ENCODE data around the gene MYCBPAP. TPM values are rescaled to one million over a fixed set of nuclear protein-coding genes. Genes with fewer than 3 reads are reported as not detected.

MYCBPAP gene
- total RNA-seq, 4 donors from 2014 or later = 0.78 to 3.2 (median 1.6) TPM

DNA sequence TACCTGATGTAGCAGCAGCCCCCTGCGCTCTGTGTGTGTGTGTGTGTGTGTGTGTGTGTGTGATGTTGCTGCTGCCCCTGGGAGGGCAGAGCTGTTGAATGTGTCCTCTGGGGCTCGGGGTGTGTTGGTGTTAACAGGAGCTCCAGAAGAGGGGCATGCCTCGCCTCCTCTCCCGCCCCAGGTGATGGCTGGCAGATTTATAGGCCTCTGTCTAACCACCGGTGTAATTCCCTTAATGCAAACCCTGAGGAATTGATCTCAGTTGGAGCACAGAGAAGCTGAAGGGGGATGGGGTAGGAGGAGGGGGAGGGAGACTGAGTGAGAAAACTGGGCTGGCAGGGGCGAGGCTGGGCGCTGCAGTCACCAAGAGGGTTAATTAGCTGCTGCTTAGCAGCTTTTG, 62.3 kb downstream of the MYCBPAP start:
- intact Hi-C loops (cut with DNase I) = no loop called here
- WGBS, 2 donors = 83 to 87% methylated on average over 6 to 7 of the region's 7 CpGs

DNA sequence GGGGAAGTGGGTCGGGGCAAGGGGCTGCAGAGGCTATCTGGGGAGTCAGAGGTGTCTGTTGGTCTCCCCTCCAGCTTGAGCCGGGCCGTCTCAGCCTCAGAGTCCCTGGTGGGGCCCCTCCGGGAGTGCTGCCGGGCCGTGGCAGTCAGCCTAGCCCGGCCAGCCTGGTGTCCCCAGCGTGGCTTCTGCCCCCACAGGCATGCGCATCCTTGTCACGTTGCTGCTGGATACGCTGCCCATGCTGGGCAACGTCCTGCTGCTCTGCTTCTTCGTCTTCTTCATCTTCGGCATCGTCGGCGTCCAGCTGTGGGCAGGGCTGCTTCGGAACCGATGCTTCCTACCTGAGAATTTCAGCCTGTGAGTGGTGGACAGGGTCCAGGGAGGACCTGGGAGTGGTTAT, 63.4 kb downstream of the MYCBPAP start:
- Histone ChIP-seq H3K27ac (no peak overlapping the region), H3K4me1 (no peaks in the 10 kb centered on the region), H3K36me3 (no peaks in the 10 kb centered on the region), H3K27me3 (no peaks in the 10 kb centered on the region), H3K4me3 (replicated peaks in 1 of 3) (no peak overlapping the region), H3K9me3 (no peaks in the 10 kb centered on the region)
- WGBS, 2 donors = 88 to 93% methylated on average over 18 to 19 of the region's 19 CpGs
- intact Hi-C loops (cut with DNase I) = no loop called here
- TF ChIP-seq POLR2A (IDR thresholded peaks at IDR 0.05) = no peak
- TF ChIP-seq, protein P1, sequence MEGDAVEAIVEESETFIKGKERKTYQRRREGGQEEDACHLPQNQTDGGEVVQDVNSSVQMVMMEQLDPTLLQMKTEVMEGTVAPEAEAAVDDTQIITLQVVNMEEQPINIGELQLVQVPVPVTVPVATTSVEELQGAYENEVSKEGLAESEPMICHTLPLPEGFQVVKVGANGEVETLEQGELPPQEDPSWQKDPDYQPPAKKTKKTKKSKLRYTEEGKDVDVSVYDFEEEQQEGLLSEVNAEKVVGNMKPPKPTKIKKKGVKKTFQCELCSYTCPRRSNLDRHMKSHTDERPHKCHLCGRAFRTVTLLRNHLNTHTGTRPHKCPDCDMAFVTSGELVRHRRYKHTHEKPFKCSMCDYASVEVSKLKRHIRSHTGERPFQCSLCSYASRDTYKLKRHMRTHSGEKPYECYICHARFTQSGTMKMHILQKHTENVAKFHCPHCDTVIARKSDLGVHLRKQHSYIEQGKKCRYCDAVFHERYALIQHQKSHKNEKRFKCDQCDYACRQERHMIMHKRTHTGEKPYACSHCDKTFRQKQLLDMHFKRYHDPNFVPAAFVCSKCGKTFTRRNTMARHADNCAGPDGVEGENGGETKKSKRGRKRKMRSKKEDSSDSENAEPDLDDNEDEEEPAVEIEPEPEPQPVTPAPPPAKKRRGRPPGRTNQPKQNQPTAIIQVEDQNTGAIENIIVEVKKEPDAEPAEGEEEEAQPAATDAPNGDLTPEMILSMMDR (IDR thresholded peaks at IDR 0.05) = no peak
- no peak for DNase-seq

More for the DNA sequence above, 62.3 kb downstream of the MYCBPAP start:
- H3K27me3 ChIP-seq = no peaks in the 10 kb centered on the region
- no peak overlapping the region for H3K4me3 ChIP-seq (replicated peaks in 1 of 3)
- H3K4me1 ChIP-seq = no peaks in the 10 kb centered on the region
- TF ChIP-seq, protein P1 (IDR thresholded peaks at IDR 0.05) = no peak
- TF ChIP-seq POLR2A (IDR thresholded peaks at IDR 0.05) = no peak
- no peaks in the 10 kb centered on the region for H3K36me3 ChIP-seq
- no peaks in the 10 kb centered on the region for H3K9me3 ChIP-seq
- no peak overlapping the region for H3K27ac ChIP-seq
- no peak for DNase-seq

DNA sequence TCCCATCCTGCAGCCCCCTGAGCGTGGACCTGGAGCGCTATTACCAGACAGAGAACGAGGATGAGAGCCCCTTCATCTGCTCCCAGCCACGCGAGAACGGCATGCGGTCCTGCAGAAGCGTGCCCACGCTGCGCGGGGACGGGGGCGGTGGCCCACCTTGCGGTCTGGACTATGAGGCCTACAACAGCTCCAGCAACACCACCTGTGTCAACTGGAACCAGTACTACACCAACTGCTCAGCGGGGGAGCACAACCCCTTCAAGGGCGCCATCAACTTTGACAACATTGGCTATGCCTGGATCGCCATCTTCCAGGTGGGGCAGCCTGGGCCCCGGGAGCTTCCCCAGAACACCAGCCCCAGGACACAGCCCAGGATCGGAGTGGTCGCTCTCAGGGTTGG, 64.3 kb downstream of the MYCBPAP start:
- DNase-seq = no peak
- H3K36me3 ChIP-seq = no peaks in the 10 kb centered on the region
- WGBS, 2 donors = 98 to 99% methylated on average over 16 to 19 of the region's 20 CpGs
- H3K27me3 ChIP-seq = no peaks in the 10 kb centered on the region
- no peak for TF ChIP-seq POLR2A (IDR thresholded peaks at IDR 0.05)
- TF ChIP-seq, protein P1 (IDR thresholded peaks at IDR 0.05) = no peak
- no peaks in the 10 kb centered on the region for H3K4me1 ChIP-seq
- H3K27ac ChIP-seq = no peak overlapping the region
- intact Hi-C loops (cut with DNase I) = no loop called here
- no peaks in the 10 kb centered on the region for H3K9me3 ChIP-seq
- H3K4me3 ChIP-seq (replicated peaks in 1 of 3) = no peak overlapping the region

- intact Hi-C loops (cut with DNase I) = no loop called here
- 87 to 90% methylated on average over 12 of the region's 12 CpGs for WGBS, 2 donors
- no peak for TF ChIP-seq POLR2A (IDR thresholded peaks at IDR 0.05)
- TF ChIP-seq, protein P1 (IDR thresholded peaks at IDR 0.05) = no peak
Observed at GRCh38 chr17:50573866-50574611, 65.8 kb downstream of the MYCBPAP start.

DNA sequence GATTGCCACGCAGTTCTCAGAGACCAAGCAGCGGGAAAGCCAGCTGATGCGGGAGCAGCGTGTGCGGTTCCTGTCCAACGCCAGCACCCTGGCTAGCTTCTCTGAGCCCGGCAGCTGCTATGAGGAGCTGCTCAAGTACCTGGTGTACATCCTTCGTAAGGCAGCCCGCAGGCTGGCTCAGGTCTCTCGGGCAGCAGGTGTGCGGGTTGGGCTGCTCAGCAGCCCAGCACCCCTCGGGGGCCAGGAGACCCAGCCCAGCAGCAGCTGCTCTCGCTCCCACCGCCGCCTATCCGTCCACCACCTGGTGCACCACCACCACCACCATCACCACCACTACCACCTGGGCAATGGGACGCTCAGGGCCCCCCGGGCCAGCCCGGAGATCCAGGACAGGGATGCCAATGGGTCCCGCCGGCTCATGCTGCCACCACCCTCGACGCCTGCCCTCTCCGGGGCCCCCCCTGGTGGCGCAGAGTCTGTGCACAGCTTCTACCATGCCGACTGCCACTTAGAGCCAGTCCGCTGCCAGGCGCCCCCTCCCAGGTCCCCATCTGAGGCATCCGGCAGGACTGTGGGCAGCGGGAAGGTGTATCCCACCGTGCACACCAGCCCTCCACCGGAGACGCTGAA, 67.5 kb downstream of the MYCBPAP start:
- Histone ChIP-seq H3K4me3 (replicated peaks in 1 of 3) (no peak overlapping the region), H3K9me3 (no peaks in the 10 kb centered on the region), H3K4me1 (no peaks in the 10 kb centered on the region), H3K27me3 (no peaks in the 10 kb centered on the region), H3K27ac (no peak overlapping the region), H3K36me3 (no peaks in the 10 kb centered on the region)
- intact Hi-C loops (cut with DNase I) = no loop called here
- 81 to 87% methylated on average over 22 to 24 of the region's 33 CpGs for WGBS, 2 donors
- DNase-seq = no peak
- no peak for TF ChIP-seq POLR2A (IDR thresholded peaks at IDR 0.05)
- TF ChIP-seq, protein P1 (IDR thresholded peaks at IDR 0.05) = no peak

More at GRCh38 chr17:50573866-50574611, 65.8 kb downstream of the MYCBPAP start:
- Histone ChIP-seq H3K36me3 (no peaks in the 10 kb centered on the region), H3K4me1 (no peaks in the 10 kb centered on the region), H3K9me3 (no peaks in the 10 kb centered on the region), H3K4me3 (replicated peaks in 1 of 3) (no peak overlapping the region), H3K27me3 (no peaks in the 10 kb centered on the region), H3K27ac (no peak overlapping the region)
- DNase-seq = no peak

All from thyroid gland (tissue), 4 donors.